Neural crest cell (in vitro differentiated cells): ENCODE measurements around the gene RNF224. TPM values are rescaled to one million over a fixed set of nuclear protein-coding genes. Genes with fewer than 3 reads are reported as not detected.
A peak's percentile ranks its signal among the peaks of the same experiment; 100 is the strongest.

Source experiments
- DNase-seq: peaks from one replicate; pipeline ENCODE4 v3.0.0; 2021; ENCODE audit warnings: low read depth, mixed read lengths, low spot score
- H3K27ac Mint-ChIP-seq: one replicate; pipeline ENCODE4 v1.8.0; 2021; ENCODE audit warnings: mild to moderate bottlenecking, mixed read lengths; ENCODE audit not compliant: unreplicated experiment
- H3K27me3 Mint-ChIP-seq: 2 replicates; pipeline ENCODE4 v1.8.0; 2021; ENCODE audit warnings: low read depth, mild to moderate bottlenecking, mixed read lengths
- H3K36me3 Mint-ChIP-seq: 2 replicates; pipeline ENCODE4 v1.8.0; 2021; ENCODE audit warnings: low read depth, mild to moderate bottlenecking, mixed read lengths
- H3K4me1 Mint-ChIP-seq: 2 replicates; pipeline ENCODE4 v1.8.0; 2021; ENCODE audit warnings: mixed read lengths
- H3K4me3 Mint-ChIP-seq: one replicate; pipeline ENCODE4 v1.8.0; 2021; ENCODE audit warnings: mild to moderate bottlenecking, mixed read lengths
- H3K9me3 Mint-ChIP-seq: 2 replicates; pipeline ENCODE4 v1.8.0; 2021; ENCODE audit warnings: mixed read lengths
- total RNA-seq: library from RNA; stranded (reverse); gene quantifications from 2 replicates; pipeline ENCODE4 v1.2.1, GENCODE V29; 2021
- TF ChIP-seq, protein P1 (sequence below): fragments of 200-600 bp; sonication (generic); conservative IDR thresholded peaks from 2 replicates; pipeline ENCODE4 v1.5.0; 2021; ENCODE audit warnings: antibody characterized with exemption, mild to moderate bottlenecking

RNF224 gene
- total RNA-seq, 1 donor from 2014 or later: not detected

DNA sequence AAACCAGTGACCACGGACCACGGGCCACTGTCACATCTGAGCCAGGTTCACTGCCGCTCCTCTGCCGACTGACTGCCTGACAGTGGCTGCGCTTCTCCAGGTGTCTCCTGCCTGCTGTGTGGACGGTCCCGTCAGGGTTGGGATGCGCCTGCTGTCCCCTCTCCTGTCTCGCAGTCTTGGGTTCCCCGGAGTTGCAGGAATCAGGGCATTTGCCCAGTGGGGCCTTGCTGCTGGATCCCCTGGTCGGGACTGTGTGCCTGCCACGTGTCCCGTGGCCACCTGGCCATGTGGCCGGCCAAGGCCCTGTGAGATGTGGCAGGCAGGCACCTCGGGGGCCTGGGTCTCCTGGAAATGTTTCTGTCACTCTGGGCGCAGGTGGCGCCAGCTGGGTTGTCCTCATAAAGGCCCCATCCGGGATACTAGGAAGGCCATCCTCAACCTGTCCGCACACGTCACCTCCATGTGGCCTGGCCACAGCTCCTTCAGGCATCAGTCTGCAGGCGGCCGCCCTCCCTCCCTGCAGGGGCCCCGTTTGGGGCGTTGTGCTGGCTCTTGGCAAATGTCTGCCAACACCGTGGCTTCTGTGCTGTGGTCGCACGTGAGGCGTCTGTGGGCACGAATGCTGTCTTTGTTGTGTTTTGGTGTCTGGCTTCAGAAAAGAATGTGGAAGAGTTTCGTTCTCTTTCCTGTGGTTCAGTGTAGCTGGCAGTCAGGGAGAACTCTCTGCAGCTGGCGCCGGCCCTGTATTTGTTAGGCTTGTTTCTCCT lies 43.8 kb downstream of the RNF224 start:
- no peak overlapping the region for H3K4me3 Mint-ChIP-seq
- DNase-seq: no peak
- H3K9me3 Mint-ChIP-seq: no peaks in the 10 kb centered on the region
- TF ChIP-seq, protein P1, sequence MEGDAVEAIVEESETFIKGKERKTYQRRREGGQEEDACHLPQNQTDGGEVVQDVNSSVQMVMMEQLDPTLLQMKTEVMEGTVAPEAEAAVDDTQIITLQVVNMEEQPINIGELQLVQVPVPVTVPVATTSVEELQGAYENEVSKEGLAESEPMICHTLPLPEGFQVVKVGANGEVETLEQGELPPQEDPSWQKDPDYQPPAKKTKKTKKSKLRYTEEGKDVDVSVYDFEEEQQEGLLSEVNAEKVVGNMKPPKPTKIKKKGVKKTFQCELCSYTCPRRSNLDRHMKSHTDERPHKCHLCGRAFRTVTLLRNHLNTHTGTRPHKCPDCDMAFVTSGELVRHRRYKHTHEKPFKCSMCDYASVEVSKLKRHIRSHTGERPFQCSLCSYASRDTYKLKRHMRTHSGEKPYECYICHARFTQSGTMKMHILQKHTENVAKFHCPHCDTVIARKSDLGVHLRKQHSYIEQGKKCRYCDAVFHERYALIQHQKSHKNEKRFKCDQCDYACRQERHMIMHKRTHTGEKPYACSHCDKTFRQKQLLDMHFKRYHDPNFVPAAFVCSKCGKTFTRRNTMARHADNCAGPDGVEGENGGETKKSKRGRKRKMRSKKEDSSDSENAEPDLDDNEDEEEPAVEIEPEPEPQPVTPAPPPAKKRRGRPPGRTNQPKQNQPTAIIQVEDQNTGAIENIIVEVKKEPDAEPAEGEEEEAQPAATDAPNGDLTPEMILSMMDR: no peak
- H3K36me3 Mint-ChIP-seq: peaks cover 6% of the 10 kb centered on the region
- H3K27me3 Mint-ChIP-seq: no peaks in the 10 kb centered on the region
- peak overlapping the region; percentile 86 for H3K27ac Mint-ChIP-seq
- peaks cover 9% of the 10 kb centered on the region for H3K4me1 Mint-ChIP-seq

DNA sequence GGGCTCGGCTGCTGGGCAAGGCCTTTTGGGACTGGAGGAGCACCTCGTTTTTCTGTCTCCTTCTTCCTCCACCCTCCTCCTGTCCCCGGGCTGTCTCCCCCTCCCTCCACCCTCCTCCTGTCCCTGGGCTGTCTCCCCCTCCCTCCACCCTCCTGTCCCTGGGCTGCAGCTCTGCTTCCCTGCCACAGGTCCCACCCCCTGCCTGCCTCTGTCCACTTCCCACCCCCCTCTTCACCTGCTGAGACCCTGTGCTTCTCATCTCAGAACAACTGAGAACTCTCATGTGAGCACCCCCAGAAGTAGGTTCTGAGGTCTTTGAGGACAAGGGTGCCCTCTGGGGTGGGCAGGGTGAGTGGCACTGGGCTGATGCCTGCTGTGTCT lies 44.4 kb downstream of the RNF224 start:
- no peaks in the 10 kb centered on the region for H3K9me3 Mint-ChIP-seq
- H3K27me3 Mint-ChIP-seq: no peaks in the 10 kb centered on the region
- H3K36me3 Mint-ChIP-seq: peaks cover 6% of the 10 kb centered on the region
- TF ChIP-seq, protein P1: no peak
- H3K4me1 Mint-ChIP-seq: peaks cover 9% of the 10 kb centered on the region
- no peak for DNase-seq
- no peak overlapping the region for H3K4me3 Mint-ChIP-seq
- no peak overlapping the region for H3K27ac Mint-ChIP-seq

DNA sequence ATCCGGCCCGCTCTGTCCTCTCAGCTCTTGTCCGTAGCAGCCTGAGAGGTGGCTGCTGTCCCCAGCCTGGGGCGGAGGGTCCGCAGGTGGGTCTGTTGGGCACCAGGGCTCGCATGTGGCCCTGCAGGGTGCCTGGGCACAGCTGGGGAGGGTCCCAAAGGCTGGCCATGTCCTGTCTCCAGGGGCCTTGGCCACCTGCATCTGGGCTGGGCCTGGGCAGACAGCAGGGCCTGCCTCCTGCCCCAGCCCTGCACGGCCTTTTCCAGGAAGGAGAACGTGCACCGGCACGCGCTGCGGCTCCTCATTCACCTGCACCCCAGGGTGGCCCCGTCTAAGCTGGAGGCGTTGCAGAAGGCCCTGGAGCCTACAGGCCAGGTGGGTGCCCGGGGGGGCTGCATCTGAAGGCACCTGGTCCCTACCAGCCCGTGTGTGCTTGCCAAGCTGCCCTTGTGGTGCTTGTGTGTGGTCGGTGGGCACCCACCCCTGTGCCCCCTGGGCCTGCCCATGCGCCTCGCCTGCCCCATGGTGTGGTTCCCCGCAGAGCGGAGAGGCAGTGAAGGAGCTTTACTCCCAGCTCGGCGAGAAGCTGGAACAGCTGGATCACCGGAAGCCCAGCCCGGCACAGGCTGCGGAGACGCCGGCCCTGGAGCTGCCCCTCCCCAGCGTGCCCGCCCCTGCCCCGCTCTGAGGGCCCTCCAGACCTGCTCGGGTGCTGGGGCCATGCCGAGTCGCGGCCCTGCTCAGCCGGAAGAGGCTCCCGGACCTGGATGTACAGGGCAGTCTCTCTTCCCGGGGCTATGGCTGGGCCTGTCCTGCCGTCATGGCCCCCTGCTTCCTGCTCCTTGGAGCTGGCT lies 45.2 kb downstream of the RNF224 start:
- Mint-ChIP-seq H3K27ac (no peak overlapping the region), H3K4me3 (no peak overlapping the region), H3K27me3 (no peaks in the 10 kb centered on the region), H3K36me3 (peaks cover 6% of the 10 kb centered on the region), H3K4me1 (peaks cover 13% of the 10 kb centered on the region), H3K9me3 (no peaks in the 10 kb centered on the region)
- TF ChIP-seq, protein P1: no peak
- DNase-seq: no peak

DNA sequence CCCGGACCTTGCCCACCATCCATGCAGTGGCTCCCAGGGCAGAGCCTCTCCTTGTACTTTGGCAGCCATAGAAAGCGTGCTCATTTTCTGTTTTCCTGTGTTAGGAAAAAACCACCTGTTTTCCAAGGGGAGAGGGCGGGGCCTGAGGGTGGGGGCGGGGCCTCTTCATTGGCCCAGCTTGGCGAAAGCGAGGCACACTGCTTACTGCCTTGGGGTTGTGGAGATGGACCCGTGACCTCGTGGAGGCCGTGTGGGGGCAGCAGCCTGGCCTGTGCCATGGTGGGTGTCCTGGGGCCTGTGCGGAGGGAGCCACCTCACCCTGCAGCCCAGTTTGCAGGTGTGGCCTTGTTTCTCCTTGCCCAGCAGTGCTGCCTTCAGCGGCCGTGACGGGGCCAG lies 45.8 kb downstream of the RNF224 start:
- no peak for DNase-seq

DNA sequence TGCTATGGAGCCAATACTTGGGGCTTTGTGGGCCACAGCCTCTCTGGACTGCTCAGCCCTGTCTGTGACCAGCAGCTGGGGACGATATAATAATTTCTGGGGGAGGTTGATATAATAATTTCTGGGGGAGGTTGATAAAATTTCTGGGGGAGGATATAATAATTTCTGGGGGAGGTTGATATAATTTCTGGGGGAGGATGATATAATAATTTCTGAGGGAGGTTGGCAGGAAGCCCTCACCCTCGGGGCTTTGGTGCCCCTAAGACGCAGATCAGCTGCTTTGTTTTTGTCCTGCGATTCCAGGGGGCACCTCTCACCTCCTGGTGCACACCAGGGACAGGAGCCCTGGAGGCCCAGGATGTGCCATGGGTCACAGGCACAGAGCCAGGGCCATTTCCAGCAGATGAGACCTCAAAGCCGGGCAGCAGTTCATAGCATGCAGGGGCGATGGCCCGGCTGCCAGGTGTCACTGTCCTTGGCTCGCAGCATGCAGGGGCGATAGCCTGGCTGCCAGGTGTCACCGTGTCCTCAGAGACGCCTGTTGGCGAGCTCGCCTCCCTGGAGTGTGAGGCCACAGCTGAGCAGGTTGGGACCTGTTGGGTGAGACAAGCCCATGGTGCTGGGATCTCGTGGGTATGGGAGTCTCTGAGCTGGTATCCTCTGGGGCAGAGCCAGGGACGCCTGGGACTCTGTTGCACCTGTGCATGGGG lies 46.5 kb downstream of the RNF224 start:
- Mint-ChIP-seq H3K36me3 (peaks cover 2% of the 10 kb centered on the region), H3K9me3 (no peaks in the 10 kb centered on the region), H3K27ac (no peak overlapping the region), H3K4me3 (no peak overlapping the region), H3K4me1 (peaks cover 9% of the 10 kb centered on the region), H3K27me3 (no peaks in the 10 kb centered on the region)
- TF ChIP-seq, protein P1: no peak
- DNase-seq: no peak

More for the DNA sequence above, 45.8 kb downstream of the RNF224 start:
- H3K9me3 Mint-ChIP-seq: no peaks in the 10 kb centered on the region
- TF ChIP-seq, protein P1: no peak
- H3K4me3 Mint-ChIP-seq: no peak overlapping the region
- H3K27me3 Mint-ChIP-seq: no peaks in the 10 kb centered on the region
- H3K27ac Mint-ChIP-seq: no peak overlapping the region
- peaks cover 6% of the 10 kb centered on the region for H3K36me3 Mint-ChIP-seq
- H3K4me1 Mint-ChIP-seq: peaks cover 13% of the 10 kb centered on the region
